ENCODE measurements around the gene UFM1.

UFM1 gene

DNA sequence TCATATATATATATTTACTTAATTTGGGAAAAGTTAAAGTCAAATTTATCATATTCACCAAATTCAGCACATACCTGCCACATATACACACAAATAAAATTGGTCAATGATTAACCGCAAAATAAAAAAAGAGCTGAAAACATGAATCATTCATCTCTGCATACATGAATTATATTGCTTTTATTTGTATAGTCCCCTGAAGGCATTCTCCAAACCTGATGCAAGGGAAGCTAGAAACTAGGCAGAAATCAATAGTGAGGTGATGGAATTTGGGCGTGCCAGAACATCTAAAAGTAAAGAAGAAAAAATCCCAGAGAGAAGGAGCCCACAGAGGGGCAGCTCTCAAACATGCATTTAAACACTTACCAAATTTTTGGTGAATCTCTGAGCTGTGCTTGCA is 60.1 kb downstream of the UFM1 start:
- no peak overlapping the region for H3K4me3 ChIP-seq (ENCODE audit: low read depth, low read length)
- TF ChIP-seq, protein P1, sequence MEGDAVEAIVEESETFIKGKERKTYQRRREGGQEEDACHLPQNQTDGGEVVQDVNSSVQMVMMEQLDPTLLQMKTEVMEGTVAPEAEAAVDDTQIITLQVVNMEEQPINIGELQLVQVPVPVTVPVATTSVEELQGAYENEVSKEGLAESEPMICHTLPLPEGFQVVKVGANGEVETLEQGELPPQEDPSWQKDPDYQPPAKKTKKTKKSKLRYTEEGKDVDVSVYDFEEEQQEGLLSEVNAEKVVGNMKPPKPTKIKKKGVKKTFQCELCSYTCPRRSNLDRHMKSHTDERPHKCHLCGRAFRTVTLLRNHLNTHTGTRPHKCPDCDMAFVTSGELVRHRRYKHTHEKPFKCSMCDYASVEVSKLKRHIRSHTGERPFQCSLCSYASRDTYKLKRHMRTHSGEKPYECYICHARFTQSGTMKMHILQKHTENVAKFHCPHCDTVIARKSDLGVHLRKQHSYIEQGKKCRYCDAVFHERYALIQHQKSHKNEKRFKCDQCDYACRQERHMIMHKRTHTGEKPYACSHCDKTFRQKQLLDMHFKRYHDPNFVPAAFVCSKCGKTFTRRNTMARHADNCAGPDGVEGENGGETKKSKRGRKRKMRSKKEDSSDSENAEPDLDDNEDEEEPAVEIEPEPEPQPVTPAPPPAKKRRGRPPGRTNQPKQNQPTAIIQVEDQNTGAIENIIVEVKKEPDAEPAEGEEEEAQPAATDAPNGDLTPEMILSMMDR (IDR thresholded peaks at IDR 0.05; ENCODE audit: low read depth, low read length, missing control alignments): no peak
- DNase-seq (ENCODE audit: low read depth): no peak

DNA sequence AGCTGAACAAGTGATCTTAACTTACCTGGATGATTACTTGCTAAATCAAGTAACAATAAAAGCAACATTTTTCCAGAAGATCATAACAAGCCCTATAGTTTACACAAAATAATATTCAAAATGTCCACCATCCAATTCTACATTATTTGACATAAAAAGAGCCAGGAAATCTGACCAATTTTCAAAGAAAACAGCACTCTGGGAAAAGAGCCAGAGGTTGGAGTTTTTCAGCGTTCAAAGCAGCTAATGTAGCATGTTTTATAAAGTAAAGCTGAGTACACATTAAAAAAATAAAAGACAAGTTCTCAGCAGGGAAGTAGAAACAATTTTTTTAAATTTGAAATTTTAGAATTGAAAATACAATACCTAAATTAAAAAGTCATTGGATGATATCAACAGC is 62.6 kb downstream of the UFM1 start:
- no peak for DNase-seq (ENCODE audit: low read depth)
- TF ChIP-seq, protein P1 (IDR thresholded peaks at IDR 0.05; ENCODE audit: low read depth, low read length, missing control alignments): no peak
- no peak overlapping the region for H3K4me3 ChIP-seq (ENCODE audit: low read depth, low read length)
